ENCODE measurements around the gene KLHDC4.
"Not testable (repeated sequence)": the region's sequence is repeated elsewhere in the genome, so short reads cannot be mapped to it uniquely, and the experiment has no call there.

KLHDC4 gene

DNA sequence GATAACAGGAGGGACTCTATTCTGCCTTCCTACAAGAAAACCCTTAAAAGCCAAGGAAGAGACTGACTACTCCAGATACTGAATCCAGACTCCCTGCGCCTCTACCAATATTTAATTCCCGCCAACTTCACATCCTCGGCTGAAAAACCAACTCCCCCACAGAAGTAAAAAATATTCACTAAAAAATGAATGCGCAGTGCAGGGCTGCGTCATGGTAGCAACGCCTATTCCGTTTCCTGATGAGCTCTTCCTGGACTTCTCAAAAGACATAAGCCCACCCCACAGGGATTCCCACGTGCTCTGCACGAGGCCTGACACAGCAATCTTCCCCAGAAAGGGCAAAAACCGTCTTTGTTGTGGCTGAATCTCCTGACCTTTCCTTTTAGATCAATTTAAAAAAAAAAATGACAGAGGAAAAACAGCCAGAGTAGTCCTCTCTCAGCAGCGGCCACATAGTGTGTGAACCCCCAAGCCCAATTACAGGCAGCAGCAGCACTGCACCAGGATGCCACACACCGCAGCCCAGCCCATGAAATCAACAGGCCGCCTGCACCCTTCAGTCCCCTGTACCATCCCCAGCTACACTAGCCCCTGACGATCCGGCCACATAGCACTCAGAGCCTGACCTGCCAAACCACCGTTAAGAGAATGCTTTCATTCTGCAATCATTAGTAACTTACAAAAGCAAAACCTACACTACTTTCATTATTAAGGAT is 23.9 kb downstream of the KLHDC4 start:
- DNase-seq: no peak

DNA sequence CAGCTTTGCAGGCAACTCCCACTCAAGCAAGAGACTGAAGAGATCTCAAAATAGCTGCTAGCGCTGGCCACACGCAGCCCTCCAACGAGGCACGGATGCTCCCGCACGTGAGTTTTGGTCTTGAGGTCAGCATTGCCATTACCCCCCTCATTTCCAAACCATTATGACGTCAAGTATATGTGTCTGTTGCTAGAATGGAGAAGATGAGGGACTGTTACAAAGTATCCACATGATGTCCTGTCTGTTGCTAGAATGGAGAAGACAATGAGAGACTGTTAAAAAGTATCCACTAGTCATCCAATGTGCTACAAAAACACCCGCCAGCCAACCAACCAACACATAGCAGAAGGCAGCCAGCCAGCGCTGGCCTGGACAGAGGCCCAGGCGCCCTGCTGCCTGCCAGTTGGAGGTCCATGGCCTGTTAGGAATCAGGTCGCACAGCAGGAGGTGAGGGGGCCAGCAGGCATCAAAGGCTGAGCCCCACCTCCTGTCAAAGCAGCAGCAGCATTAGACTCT is 24.8 kb downstream of the KLHDC4 start:
- no peak for DNase-seq

DNA sequence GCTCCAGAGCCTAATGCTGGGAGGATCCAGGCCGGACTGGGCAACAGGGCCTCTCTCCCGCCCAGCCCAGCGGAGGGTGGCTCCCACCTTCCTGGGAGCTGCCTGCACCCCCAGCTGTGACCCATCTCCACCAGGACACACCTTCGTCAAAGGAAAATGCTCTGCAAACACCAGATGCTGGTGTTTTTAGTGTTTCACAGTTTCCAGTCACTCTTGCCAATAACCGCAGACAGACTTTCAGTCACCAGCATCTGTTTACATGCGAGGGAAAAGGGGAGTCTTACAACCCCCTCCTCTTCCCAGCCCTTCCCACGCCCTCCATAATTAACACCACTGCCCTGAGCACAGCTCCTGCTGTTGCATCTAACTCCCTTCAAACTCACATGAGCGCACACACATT is 25.3 kb downstream of the KLHDC4 start:
- DNase-seq: no peak

DNA sequence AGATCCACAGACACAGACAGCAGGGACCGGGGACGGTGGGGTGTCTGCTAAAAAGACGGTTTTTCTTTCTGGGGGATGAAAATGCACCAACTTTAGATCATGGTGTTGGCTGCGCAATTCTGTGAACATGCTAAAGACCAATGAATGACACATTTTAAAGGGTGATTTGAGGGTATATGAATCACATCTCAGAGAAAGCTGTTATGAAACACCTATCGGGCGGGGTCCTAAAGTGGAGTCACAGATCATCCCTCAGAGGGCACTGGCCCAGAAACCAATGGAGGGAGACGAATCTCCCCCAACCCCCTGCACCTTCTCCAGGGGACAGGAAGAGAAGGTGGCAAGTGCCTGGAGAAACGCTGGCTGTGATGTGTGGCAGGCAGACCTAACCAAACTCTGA is 26.0 kb downstream of the KLHDC4 start:
- no peak for DNase-seq

- no peak for DNase-seq
These were observed 29.8 kb downstream of the KLHDC4 start for GRCh38 chr16:87736008-87736382.

- DNase-seq: no peak
These were observed 30.3 kb downstream of the KLHDC4 start for GRCh38 chr16:87735270-87736007.

GRCh38 chr16:87734644-87735043 is 31.1 kb downstream of the KLHDC4 start:
- no peak for DNase-seq

DNA sequence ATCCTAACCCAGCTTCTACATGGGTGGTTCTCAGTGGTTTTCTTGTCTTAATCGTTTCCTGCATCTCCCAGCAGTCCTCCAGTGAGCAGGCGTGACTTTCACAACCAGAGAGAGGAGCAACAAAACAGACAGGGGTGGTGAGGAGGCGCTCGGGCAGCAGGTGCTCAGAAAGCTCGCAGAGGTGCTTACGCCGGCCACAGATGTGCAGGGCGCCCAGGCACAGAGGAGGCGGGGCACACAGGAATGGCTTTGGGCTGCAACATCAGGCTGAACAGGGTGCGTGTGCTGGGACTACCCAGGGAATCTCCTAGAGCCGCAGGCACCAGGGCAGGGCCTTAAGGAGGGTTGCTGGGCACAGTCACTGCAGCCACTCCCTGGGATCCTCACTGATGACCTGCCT is 32.6 kb downstream of the KLHDC4 start:
- no peak for DNase-seq

- no peak for DNase-seq
These were observed 34.2 kb downstream of the KLHDC4 start for GRCh38 chr16:87731607-87732006.

GRCh38 chr16:87729266-87729954 is 36.4 kb downstream of the KLHDC4 start:
- DNase-seq: no peak

- DNase-seq: no peak
These were observed 37.8 kb downstream of the KLHDC4 start for GRCh38 chr16:87728026-87728425.

DNA sequence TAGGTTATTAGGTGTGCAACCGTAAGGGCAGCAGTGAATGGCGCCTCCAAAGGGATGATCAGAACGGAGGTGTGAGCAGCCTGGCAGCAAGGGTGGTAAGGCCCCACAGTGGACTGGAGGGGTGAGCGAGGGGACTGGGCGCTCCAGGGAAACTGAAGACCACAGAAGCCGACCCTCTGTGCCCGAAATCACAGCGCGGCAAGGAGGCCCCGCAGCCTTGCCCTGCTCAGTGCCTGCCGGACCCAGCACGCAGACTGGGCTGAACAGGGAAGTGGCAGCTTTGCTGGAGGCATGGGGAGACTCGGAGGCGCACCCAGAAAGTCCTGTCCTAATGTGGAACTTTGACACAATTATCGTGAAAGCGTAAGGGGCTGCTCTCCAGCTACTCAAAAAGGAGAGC is 38.4 kb downstream of the KLHDC4 start:
- no peak for DNase-seq

DNA sequence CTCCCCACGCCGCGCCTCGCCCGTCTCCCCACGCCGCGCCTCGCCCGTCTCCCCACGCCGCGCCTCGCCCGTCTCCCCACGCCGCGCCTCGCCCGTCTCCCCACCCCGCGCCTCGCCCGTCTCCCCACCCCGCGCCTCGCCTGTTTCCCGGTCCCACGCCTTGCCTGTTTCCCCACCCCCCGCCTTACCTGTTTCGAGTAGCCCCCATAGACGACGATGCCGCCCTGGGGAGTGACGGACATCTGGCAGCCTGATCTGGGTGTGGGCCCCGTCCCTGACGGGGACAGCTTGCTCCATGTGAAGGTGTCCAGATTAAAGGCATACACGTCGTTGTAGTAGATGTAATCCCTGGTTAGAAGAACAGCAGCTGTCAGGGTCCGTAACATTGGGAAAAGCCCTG is 39.2 kb downstream of the KLHDC4 start:
- DNase-seq: not testable (repeated sequence)

DNA sequence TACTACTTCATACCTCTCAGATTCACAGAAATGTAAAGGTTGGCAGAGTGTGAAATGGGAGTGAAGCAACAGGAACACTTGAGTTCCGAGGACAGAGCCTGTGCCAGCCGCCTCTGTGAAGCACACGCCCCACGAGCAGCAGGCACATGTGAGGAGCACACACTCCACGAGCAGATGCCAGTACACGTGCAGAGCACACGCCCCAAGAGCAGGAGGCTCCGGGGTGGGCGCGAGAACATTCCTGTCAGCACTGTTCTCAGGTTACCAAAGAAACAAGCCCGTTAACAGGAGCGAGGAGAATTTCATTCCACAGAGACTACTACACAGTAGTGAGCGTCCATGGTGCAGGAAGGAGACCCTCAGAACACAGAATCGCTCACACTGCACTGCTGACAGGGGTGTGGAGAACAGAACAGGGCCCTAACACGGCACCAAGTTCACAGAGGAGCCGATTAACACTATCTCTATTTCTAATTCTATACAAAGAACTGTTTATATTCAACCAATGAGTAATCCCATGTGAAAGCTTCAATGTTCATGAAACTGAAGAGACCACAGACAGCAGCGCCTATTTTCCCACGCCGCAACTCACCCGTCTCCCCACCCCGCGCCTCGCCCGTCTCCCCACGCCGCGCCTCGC is 40.1 kb downstream of the KLHDC4 start:
- no peak for DNase-seq

GRCh38 chr16:87724490-87725291 is 41.1 kb downstream of the KLHDC4 start:
- DNase-seq: no peak

DNA sequence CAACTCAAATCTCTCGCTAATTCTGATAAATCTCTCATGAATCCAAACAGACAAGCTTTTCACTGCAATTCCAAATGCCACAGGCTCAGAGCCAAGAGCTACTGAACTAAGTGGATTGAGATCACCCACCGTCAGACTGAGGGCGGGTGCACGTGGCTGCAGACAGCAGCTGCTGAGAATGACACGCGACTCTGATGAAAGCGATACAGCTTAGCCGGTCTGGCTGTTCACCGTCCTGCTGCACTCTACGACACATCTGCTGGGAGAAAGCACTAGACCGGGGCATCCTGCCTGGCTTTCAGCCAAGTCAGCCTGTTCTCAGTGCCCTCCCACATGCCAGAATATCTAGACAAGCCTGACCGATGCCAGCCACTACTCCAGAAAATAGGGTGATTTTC is 42.6 kb downstream of the KLHDC4 start:
- peak in 1 of 2 donors; percentile 10 for DNase-seq

DNA sequence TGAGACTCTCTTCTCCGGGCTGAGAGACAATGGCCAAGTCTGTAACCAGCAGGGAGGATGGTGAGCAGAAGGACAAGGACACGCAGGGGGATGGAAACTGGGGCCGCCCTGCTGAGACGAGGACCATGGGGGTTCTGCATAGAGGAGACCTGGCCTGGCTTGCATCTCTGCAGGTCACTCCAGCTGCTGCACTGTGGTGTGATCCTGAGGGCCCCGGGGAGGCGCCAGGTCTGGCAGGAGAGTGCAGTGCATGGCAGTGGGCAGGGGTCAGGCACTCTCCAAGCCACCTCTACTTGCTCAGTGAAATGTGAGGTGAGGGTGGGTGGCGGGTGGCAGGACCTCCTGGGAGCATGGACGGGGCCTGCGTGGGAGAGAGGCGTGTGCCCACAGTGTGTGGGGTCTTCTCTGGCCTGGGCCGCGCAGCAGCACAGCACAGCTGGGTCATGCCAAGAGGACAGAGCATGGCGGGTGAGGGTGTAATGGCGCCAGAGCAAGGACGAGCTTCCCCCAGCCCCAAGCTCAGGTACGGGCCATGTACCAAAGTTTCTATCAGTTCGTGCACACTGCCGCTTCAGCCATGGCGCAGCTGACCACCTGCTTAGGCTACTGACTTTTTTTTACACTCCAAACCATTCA is 43.1 kb downstream of the KLHDC4 start:
- DNase-seq: no peak

DNA sequence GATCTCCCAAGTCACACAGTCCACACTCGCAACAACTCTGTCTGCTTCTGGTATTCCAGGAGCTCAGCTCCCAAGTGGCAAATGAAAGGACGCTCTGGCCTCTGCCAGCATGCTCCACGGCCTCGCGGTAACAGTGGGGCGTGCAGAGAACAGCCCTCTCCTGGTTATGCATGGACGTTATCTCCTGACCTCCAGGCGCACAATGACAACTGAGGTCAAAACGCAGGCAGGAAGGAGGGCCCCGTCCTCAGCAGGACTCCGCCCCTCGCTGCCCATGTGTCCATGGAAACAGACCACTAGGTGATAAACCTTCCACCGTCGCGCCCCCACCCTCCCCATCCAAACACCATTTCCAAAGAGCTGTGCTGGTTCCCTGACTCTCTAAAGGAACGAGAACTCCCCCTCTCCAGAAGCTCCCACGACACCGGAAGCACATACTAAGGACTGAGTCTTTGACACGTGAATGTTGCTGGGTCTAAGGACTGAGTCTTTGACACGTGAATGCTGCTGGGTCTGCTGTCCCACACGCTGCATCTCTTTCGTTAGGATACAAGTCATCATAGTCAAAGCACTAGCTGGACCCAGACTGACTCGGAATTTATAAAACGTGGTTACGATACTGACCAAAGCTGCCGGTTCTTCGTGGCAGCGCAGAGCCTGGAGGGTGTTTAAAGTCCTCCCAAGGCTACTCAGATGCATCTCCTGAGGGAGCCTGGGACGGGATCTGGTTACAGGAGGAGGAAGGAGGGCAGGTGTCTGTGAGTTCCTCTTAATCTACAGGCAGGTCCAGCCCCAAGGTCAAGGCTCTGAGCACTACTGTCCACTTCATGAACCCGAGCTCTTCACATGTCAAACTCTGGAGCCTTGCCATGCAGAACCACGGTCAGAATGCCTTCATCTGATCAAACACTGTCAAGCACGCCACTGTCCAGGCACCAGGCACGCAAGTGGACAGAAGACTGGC is 43.9 kb downstream of the KLHDC4 start:
- DNase-seq: no peak

GRCh38 chr16:87720446-87720845 is 45.3 kb downstream of the KLHDC4 start:
- no peak for DNase-seq

DNA sequence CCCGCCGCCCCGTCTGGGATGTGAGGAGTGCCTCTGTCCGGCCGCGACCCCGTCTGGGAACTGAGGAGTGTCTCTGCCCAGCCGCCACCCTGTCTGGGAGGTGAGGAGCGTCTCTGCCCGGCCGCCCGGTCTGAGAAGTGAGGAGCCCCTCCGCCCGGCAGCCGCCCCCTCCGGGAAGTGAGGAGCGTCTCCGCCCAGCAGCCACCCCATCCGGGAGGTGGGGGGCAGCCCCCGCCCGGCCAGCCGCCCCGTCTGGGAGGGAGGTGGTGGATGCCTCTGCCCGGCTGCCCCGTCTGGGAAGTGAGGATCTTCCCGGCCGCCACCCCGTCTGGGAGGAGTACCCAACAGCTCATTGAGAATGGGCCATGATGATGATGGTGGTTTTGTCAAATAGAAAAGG is 47.0 kb downstream of the KLHDC4 start:
- not testable (repeated sequence) for DNase-seq

DNA sequence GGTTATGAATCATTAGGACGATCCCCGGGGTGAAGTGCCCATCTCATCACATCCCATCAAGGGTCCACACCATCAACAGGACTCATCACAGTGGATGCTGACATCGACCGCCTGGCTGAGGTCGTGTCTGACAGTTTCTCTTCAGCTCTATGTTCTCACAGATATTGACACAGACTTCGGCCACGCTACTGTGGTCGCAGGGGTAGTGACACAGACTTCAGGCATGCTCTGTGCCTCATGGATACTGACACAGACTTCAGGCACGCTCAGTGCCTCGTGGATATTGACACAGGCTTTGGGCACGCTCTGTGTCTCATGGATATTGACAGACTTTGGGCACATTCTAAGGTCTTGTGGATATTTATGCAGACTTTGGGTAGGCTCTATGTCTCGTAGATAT is 50.1 kb downstream of the KLHDC4 start:
- no peak for DNase-seq
